GM19455 (cell line): ENCODE results near the gene INPP4B.

Experiments used
- ATAC-seq: cut with Tn5 transposase; IDR thresholded peaks from one replicate; pipeline ENCODE4 v1.9.1; 2021; ENCODE audit not compliant: unreplicated experiment

INPP4B gene

DNA sequence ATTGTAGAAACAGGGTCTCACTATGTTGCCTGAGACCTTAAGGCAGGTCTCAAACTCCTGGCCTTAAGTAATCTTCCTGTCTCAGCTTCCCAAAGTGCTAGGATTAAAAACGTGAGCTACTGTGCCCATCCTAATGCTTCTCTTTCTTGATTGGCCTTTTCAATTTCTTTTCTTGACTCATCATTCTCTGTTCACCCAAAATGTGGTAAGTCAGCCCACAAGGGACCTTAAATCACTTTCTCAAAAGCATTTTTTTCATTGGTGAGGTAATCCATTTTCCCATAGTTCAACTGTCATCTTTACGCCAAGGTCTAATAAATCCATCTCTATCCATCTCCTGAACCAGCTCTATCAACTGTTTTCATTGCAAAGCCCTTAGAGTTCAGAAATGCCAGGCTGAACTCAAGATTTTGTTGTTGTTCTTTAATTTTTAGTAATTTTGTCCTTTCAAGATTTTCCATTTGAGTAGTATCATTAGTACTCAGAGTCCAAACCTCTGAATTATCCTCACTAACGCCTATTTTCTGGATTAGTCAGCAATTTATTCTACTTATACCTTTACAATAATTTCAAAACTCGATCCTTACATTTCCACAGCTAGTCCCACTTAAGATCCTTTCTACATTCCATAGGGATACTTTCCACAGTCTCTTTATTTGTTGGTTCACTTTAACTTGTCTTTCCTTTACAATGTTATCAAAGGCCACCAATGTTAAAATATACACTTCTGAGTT, 681.2 kb downstream of the INPP4B start:
- no peak for ATAC-seq

DNA sequence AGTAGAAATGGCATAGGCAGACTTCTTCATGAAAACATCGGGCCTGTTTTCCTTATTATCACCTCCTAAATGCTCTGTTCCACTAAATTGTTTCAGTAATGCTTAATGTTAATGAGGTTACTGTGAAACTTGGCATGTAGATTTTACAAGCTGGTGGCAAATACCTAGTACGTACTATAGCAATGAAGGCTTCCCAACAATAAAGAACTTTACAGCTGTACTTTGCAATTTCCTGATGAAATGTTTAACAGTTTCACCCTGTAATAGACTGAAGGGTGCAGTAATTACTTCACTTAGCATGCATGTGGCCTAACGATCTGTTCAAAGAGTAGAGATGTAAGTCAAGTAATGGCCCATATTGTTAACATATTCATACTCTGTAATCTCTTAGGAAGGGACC, 685.0 kb downstream of the INPP4B start:
- ATAC-seq = no peak

DNA sequence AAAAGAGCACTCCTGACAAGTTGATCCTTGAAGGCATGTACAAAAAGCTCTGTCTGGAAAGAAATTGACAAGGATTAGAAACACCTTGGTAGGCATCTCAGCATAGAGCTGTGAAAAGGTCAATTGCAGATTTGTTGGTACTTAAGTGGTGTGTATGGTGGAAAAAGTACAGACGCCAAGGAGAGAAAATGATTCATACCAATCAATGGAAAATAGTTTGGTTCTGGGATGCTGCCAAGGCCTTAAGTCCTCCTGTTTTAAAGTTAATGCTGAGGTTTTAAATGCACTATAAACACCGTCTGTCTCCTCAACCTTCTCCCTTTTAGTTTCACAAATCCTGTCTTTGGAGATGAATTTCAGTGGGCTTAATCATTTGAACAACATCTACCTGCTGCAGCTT, 685.6 kb downstream of the INPP4B start:
- ATAC-seq = no peak

DNA sequence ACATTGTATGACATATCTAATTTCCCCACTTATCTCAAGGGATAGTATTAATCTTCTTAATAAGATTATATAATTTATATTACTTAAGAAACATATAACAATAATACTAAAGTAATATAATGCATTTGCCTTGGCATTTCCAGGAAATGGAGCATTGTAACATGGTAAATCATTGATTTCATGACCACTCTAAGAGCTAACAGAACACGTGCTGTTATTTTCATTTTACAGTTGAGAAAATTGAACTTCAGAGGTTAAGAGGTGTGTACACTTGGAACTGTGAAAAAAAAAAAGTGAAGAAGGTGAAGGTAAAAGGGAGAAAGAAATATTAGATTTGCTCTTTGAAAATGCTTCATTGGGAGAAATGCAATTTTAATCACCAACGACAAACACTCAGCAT, 687.1 kb downstream of the INPP4B start:
- no peak for ATAC-seq

DNA sequence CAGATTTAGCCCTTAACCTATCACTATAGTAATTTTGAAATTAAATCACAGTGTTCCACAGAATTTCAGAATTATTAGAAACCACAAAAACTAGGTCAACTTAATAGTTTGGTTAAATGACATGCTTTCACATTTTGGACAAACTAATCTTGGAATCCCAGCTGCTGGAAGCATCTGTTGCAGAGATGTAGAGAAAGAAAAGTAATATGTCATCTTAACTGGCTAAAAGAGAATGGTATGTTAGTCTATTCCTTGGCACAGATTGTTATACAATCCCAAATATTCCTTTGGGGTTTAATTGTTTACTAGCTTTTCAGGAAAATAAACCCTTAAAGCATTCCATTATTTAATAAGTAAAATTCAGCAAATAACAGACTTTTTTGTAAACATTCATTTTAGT, 689.8 kb downstream of the INPP4B start:
- no peak for ATAC-seq

DNA sequence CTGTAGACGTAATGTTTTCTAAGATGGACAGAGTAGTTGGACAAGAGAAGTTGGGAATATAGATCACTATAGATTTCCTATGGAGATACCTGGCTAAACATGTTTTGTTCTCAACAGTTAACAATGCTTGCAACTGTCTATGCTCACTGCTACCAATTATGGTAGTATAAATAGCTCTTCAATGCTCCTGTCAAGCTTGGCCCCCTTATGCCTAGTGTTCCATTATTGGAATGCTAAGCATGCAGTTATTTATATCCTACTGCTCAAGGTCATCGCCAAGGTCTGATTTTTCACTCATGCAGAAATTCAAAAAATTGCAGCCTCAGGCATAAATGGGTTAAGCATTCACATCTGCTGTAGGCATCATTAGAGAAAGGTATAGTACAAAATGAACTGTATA, 690.8 kb downstream of the INPP4B start:
- no peak for ATAC-seq

DNA sequence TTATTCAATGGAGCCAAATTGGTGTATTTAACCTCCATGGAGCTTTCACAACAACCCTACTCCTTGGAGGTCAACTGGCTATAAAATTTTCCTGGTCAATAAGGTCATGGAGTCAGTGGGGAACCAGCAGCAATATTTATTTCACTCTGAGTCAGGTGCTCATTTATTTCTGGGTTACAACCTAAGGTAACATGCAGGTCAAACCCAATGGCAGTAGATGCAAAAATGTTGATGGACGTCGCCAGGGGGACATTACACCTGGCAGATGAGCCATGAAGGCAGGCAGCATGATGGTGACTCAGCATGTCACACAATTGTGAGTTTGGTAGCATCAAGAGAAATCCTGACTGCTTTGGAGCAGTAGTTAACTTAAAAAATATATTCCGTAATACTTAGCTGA, 695.6 kb downstream of the INPP4B start:
- ATAC-seq = no peak

DNA sequence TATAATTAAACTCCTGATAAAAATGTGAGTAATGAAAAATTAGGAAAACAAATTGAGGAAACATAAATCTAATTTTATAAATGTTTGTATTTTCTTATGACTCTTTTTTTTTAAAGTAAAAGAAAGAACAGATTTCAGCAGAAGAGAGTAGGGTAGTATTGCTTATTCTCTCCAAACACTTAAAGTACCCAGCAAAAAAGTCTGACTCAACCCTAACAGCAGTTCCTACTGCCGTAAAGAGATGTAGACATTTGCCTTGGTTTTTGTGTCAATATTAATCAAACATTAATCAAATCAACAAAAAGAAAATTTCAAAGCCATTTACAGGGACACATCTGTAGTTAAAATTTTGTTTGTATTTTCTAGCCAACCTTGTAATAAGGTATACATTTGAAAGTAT, 701.3 kb downstream of the INPP4B start:
- no peak for ATAC-seq

DNA sequence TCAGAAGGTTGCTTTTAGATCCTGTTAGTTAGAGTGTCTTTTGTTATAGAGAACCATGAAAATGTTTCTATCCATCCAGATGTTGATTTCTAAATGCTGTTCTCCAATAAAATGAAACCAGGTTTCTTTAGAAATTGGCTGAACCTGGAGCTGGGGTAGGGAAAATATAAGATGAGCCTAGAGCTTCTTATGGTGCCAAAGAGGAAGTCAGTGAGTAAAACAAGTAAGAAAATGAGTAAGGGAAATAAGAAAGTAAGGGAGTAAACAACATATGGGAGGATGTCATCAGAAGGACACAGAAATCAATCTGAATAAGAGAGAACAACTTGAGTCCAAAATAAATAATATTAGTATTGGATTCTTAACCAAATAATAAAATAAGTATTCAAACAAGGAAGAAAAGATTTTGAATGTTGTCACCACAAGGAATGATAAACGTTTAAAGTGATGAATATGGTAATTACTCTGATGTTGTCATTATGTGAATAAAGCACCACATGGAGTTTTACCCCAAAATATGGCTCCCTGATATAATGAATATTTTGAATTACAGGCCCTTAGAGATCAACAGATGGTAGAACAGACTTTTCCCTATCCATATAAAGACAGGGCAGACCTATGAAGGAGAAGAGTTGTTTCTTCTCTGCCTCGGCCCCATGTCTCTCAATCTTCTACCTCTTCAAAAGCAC, 703.6 kb downstream of the INPP4B start:
- no peak for ATAC-seq

DNA sequence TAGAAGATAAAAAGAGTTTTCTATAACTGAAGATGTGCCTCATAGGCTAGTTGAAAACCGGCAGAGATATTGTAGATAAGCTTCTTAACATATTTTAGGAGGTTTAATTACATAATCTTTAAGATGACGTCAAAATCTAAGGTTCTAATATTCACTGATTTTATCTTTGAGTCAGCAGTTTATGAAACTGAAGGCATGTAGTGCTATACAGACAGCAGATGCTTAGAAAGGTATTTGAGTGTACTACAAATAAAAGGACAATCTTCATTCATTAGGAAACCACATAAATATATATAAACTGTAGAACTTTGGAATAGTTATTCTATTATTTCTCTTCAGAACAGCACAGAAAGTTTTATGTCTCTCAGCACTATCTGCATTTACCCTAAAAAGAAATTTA, 704.9 kb downstream of the INPP4B start:
- no peak for ATAC-seq

DNA sequence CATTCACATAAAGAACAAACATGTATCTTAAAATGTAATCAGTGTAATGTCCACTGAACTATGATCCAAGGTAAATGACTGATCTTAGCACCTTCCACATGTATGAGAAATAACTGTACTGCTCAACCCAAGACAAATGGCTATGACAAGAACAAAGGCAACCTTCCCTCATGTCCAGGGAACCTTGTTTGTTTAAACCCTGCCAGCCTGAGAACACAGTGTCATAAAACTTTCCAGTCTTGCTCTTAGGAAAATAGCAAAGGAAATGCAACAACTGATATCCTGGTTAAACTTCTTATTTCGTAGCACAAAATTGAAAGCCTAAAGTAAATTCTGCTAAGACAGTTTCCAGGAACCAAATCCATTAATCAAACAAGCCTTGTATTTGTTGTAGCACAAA, 715.4 kb downstream of the INPP4B start:
- no peak for ATAC-seq

DNA sequence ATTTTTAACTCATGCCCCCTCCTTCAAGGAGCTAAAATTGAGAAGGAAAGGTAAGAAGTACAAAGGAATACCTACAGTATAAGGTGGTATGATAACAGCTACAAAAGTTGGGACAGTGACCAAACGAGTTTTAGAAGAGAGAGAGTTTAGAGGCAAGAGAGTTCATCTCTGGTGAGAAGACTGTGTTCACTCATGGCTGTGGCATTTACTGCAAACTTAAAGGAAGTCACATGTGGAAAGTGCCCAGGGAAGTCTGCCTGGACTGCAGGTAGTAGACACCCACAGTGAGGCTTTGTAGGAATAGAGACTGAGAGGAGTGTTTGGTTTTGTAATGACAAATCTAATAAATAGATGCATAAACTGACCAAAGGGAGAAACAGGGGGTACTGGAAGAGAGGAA, 716.2 kb downstream of the INPP4B start:
- ATAC-seq = no peak

DNA sequence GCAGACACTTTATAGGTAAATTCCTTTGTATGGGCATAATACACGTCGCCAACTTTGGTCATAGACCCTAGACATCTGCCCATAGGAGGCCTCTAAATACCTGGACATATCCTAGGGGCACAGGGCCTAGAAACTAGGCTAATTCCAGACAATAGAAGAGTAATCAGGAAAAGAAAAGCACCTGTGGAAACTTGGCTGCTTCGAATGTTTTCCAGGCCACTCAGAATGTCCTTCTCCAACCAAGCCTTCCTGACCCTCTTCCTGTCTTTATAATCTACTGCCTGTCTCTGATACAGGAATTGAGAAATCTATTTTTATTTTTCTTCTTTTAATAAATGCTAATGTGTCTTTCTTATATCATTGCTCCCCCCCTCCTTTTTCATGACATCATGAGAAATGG, 716.6 kb downstream of the INPP4B start:
- no peak for ATAC-seq

DNA sequence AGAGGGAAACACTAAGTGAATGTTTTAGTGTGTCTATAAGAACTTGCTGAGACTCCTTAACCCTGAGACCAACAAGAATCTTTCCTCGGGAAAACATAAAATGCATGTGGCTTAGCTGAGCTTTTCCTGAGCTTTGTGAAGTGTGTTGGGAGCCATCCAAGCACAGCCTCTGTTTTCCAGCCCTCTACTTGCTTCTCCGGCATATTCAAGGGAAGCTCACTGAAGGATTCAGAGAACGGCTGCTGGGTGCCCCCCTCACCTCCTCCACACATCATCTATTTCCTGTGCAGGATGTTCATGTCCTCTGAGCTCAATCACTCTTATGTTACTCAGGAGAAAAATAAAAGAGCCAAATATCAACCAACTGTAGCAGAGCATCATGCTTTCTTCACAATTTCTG, 717.6 kb downstream of the INPP4B start:
- no peak for ATAC-seq

DNA sequence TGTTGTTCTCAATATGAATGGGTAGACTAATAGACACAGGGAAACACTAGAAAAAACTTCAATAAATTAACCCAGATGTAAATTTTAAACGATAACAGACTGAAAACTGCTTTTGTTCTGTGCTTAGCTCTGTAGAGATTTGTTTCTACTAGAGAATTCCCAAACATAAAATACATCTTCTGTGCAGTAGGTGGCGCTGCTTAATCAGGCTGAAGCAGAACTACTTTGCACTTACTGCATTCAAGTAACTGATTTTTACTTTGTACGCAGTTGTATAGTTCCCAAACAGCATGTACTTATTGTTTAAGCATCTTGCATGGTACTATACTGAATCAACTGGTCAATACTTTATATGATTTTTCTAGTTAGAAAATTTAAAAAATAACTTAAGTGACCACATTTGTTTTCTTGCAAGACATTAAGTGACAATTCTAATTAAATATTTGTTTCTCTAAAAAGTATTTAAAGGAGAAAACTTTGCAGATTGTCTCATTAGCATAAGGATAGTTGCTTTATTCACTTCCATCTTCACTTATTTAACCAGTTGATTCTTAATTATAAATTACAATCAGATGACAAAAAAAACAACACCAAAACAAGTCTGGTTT, 719.1 kb downstream of the INPP4B start:
- peak; percentile 74 for ATAC-seq

DNA sequence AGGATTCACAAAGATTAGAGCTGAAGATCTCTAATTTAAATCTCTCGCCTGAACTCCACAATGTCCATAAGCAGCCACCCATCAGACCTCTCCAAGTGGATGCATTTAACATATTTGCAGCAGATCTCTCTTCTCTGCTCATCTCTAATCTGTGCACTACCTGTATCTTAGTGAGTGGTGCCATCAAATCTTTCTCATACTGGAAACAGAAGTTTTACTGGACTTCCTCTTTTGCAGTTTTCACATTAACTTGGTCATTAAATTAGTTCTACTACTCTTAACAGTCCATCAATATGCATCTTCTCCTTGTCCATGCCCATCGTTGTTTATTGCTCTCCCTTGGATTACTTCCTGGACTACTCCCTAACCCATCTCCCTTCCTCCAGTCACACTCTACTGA, 721.2 kb downstream of the INPP4B start:
- ATAC-seq = no peak

DNA sequence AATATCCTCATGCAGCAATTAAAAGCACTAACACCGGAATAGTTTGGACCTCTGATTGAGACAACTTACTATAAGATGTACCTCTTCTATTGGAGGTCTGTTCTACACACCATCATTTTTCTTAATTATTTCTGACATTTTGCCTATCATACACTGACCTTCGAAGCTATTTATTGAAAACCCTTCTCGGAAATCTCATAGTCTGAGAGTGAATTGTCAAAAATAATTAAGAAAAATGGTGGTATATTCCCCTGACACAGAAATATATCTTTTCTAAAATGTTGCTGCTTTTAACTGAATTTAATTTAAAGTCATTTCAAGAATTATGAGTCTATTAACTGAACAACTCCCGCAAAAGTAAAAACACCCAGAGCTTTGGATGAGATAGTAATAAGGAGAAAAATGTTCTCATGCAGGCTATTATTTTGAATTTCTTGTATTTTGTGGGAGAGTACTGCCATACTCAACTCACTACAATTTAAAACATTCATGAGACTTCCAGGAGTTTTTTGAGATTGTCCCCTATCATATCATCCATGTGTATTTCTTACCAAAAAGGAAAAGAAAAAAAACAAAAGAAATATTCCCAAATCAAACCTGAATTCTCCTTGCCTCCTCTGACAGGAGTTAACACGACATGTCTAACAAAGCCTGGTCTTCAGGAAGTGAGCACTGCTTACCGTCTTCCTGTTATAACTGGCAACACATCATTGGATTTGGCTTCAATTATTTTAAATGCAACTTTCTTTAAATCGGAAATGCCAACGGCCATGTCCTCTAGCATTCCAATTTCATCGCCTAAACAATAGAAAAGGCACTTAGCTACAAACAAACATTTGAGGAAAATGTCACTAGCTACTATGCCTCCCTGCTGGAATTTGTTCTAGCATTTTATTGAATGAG, 724.4 kb downstream of the INPP4B start:
- ATAC-seq = no peak

DNA sequence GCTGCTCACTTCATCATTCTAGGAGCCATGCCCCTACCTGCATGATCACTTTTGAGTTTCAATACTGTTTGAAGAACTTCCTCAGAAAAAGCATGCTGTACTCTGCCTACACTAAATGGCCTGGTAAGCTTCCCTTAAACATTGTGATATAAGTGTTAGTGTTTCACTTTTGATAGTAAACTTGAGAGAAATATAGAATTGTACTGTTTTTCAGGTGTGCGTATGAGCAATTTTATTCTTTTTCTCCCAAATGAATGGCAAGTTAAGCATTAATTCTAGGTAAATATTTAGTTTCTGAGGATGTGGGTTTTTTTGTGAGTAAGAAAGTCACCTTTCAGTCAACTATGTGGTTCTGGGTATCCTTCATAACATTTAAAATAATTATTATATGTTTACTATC, 725.2 kb downstream of the INPP4B start:
- ATAC-seq = no peak

DNA sequence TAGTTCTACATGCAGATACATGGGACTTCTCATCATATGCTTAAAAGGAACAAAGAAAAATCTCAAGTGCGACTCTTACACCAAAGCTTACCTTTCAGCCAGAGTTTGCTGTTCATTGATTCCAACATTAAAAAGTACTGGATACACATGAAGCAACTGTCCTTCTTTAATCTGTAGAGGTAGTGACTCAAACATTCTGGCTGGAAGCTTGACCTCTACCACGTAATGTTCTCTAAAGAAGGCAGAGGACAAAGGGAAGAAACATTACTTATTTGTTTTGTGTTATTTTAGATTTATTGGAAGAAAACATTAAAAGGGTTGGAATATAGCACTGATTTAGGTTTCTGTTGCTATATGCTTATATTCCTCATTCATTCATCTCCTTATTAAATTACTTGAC, 733.6 kb downstream of the INPP4B start:
- ATAC-seq = no peak

DNA sequence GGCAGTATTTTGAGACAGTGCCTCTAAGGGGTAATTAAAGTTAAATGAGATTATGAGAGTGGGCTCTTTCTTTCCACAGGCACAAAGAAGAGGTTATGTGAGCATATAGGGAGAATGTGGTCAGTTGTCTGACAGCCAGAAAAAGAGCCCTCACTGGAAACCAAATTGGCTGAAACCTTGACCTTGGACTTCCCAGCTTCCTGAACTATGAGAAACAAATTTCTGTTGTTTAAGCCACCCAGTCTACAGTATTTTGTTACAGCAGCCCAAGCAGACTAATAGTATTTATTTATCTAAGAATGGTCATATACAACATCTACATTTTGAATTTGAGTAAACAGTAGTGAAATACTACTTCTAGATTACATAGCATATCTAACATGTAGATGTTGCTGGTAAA, 736.0 kb downstream of the INPP4B start:
- no peak for ATAC-seq

DNA sequence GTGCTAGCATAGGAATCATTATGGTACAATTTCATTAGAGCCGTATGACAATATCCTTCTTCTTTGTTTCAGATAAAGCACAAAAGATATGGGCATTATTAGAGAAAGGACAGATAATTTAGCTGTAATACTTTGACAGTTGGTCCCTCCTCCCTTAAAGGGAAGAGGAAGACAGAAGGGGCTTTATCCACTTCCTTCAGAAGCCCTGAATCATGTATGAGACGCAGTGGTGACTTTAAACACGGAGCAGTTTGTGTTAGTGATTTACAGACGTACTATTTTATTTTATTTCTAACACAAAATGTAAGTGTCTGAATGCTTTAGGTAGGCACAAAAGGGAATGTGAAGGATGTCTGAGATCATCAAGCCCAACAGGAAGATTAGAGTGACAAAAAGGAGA, 742.1 kb downstream of the INPP4B start:
- no peak for ATAC-seq
